Measurements from ENCODE around the gene REELD1.

The REELD1 gene

DNA sequence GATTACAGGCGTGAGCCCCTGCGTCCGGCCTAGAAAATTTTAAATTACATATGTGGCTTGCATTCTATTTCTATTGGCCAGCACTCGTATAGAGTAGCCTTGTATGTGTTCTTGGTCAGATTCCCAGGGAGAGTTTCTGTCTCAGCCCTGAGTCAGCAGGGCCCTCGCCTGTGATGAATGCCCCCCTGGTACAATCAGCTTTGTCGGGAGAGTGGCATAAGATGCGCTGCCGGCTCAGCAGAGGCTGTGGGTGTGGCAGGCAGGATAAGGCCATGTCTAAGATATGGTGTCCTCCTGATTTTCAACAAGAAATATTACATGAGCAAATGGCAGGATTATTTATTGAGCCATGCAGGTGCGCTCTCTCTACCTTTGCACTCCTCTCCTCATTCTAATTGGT, 1.6 kb upstream of the REELD1 start:
- H3K27ac ChIP-seq (ENCODE audit: low read depth, low read length): no peak overlapping the region
- no peaks in the 10 kb centered on the region for H3K27me3 ChIP-seq (ENCODE audit: control insufficient read depth in 5 of 5, insufficient read depth in 4 of 5, low read length in 5 of 5)
- H3K4me1 ChIP-seq (ENCODE audit: control insufficient read depth in 5 of 5, insufficient read depth in 5 of 5, low read length in 5 of 5): peaks cover 0 to 6% (median 0%) of the 10 kb centered on the region in 5 donors
- H3K9ac ChIP-seq (ENCODE audit: low read length in 5 of 5): no peak overlapping the region
- no peak overlapping the region for H3K4me3 ChIP-seq (ENCODE audit: low read depth in 1 of 5, low read length in 5 of 5)
- H3K9me3 ChIP-seq (ENCODE audit: control insufficient read depth in 5 of 5, low read length in 5 of 5): no peaks in the 10 kb centered on the region
- no peaks in the 10 kb centered on the region for H3K36me3 ChIP-seq (ENCODE audit: control insufficient read depth in 5 of 5, insufficient read depth in 5 of 5, low read length in 5 of 5)

GRCh38 chr4:146222313-146222712, 8.0 kb downstream of the REELD1 start:
- H3K36me3 ChIP-seq (ENCODE audit: control insufficient read depth in 5 of 5, insufficient read depth in 5 of 5, low read length in 5 of 5): no peaks in the 10 kb centered on the region
- peaks cover 0 to 4% (median 0%) of the 10 kb centered on the region in 5 donors for H3K4me1 ChIP-seq (ENCODE audit: control insufficient read depth in 5 of 5, insufficient read depth in 5 of 5, low read length in 5 of 5)
- H3K4me3 ChIP-seq (ENCODE audit: low read depth in 1 of 5, low read length in 5 of 5): no peak overlapping the region
- no peak overlapping the region for H3K9ac ChIP-seq (ENCODE audit: low read length in 5 of 5)
- no peaks in the 10 kb centered on the region for H3K27me3 ChIP-seq (ENCODE audit: control insufficient read depth in 5 of 5, insufficient read depth in 4 of 5, low read length in 5 of 5)
- no peak overlapping the region for H3K27ac ChIP-seq (ENCODE audit: low read depth, low read length)
- H3K9me3 ChIP-seq (ENCODE audit: control insufficient read depth in 5 of 5, low read length in 5 of 5): no peaks in the 10 kb centered on the region

GRCh38 chr4:146224326-146224966, 10.1 kb downstream of the REELD1 start:
- Histone ChIP-seq H3K4me3 (ENCODE audit: low read depth in 1 of 5, low read length in 5 of 5) (no peak overlapping the region), H3K27me3 (ENCODE audit: control insufficient read depth in 5 of 5, insufficient read depth in 4 of 5, low read length in 5 of 5) (no peaks in the 10 kb centered on the region), H3K27ac (ENCODE audit: low read depth, low read length) (no peak overlapping the region), H3K36me3 (ENCODE audit: control insufficient read depth in 5 of 5, insufficient read depth in 5 of 5, low read length in 5 of 5) (no peaks in the 10 kb centered on the region), H3K9ac (ENCODE audit: low read length in 5 of 5) (no peak overlapping the region), H3K9me3 (ENCODE audit: control insufficient read depth in 5 of 5, low read length in 5 of 5) (no peaks in the 10 kb centered on the region), H3K4me1 (ENCODE audit: control insufficient read depth in 5 of 5, insufficient read depth in 5 of 5, low read length in 5 of 5) (peaks cover 0 to 4% (median 0%) of the 10 kb centered on the region in 5 donors)

DNA sequence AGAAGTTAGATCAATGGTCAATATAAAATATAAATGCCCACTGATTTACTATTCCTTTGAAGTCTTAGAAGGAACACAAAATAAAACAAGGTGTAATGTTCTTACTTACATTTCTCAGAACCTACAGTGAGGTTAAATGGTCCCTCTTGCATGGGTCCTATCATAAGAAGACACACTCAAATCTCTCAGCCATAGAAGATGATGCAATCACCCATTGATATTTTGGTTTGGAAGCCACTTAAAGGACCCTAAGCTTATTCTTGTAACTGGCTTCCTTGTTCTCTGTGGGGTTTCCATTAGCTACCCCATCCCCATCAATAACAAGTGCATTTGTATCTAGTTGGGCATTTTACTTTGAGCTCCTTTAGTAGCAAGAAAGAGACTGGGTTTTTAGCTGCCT, 15.1 kb downstream of the REELD1 start:
- no peaks in the 10 kb centered on the region for H3K27me3 ChIP-seq (ENCODE audit: control insufficient read depth in 5 of 5, insufficient read depth in 4 of 5, low read length in 5 of 5)
- no peaks in the 10 kb centered on the region for H3K36me3 ChIP-seq (ENCODE audit: control insufficient read depth in 5 of 5, insufficient read depth in 5 of 5, low read length in 5 of 5)
- no peak overlapping the region for H3K9ac ChIP-seq (ENCODE audit: low read length in 5 of 5)
- H3K4me1 ChIP-seq (ENCODE audit: control insufficient read depth in 5 of 5, insufficient read depth in 5 of 5, low read length in 5 of 5): peaks cover 0 to 4% (median 0%) of the 10 kb centered on the region in 5 donors
- no peak overlapping the region for H3K27ac ChIP-seq (ENCODE audit: low read depth, low read length)
- no peak overlapping the region for H3K4me3 ChIP-seq (ENCODE audit: low read depth in 1 of 5, low read length in 5 of 5)
- peaks cover 0 to 12% (median 10%) of the 10 kb centered on the region in 5 donors for H3K9me3 ChIP-seq (ENCODE audit: control insufficient read depth in 5 of 5, low read length in 5 of 5)

DNA sequence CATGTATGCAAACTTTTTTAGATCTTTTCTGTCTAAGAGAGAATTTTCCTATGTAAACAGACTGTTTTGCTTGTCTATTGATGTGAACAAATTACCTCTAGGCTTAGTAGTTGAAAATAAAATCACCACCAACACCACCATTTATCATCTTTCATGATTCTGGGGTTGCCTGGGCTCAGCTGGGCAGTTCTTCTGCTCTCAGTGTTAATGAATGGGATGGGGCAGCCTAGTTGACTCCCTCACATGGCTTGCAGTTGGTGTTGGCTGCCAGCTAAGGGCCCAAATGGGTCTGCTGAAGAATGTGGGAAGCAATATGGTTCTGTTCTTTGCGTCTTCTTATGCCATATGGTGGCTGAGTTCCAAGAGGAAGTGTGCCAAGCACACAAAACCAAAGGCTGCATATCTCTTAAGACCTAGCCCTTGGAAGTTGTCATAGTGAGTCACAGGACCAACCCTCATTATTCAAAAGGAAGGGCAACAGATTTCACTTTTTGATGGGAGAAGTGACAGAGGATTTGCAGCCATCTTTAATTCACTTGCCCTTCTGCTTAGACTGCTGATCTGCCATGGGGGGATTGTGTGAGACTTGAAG, 17.9 kb downstream of the REELD1 start:
- H3K27me3 ChIP-seq (ENCODE audit: control insufficient read depth in 5 of 5, insufficient read depth in 4 of 5, low read length in 5 of 5): no peaks in the 10 kb centered on the region
- H3K27ac ChIP-seq (ENCODE audit: low read depth, low read length): no peak overlapping the region
- H3K4me3 ChIP-seq (ENCODE audit: low read depth in 1 of 5, low read length in 5 of 5): no peak overlapping the region
- H3K9ac ChIP-seq (ENCODE audit: low read length in 5 of 5): no peak overlapping the region
- peaks cover 0 to 12% (median 10%) of the 10 kb centered on the region in 5 donors for H3K9me3 ChIP-seq (ENCODE audit: control insufficient read depth in 5 of 5, low read length in 5 of 5)
- no peaks in the 10 kb centered on the region for H3K36me3 ChIP-seq (ENCODE audit: control insufficient read depth in 5 of 5, insufficient read depth in 5 of 5, low read length in 5 of 5)
- peaks cover 13 to 23% (median 20%) of the 10 kb centered on the region in 5 donors for H3K4me1 ChIP-seq (ENCODE audit: control insufficient read depth in 5 of 5, insufficient read depth in 5 of 5, low read length in 5 of 5)

DNA sequence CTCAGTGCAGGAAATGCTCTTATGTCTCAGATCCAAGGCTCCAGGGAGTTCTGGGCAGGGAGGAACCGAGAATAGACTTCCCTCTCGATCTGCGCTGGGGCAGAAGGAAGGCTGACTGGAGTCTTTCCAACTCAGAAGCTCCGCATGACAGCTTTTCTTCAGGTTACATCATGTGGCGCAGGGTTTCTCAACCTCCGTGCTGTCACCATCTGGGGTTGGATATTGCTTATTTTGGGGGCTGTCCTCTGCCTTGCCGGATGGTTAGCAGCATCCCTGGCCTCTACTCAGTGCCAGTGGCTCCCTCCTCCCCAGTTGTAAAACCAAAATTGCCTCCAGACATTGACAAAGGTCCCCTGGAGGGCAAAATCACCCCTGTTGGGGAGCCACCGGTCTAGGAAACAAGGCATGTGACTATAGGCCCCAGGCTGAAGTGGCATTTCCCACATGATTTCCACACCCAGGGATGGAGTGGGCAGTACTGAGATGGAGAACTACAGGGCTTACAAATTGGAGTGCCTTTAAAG, 21.4 kb downstream of the REELD1 start:
- peak overlapping the region; percentile 78 for H3K27ac ChIP-seq (ENCODE audit: low read depth, low read length)
- peak overlapping the region in 1 of 5 donors; percentile 28 for H3K9ac ChIP-seq (ENCODE audit: low read length in 5 of 5)
- no peaks in the 10 kb centered on the region for H3K36me3 ChIP-seq (ENCODE audit: control insufficient read depth in 5 of 5, insufficient read depth in 5 of 5, low read length in 5 of 5)
- H3K9me3 ChIP-seq (ENCODE audit: control insufficient read depth in 5 of 5, low read length in 5 of 5): peaks cover 0 to 12% (median 10%) of the 10 kb centered on the region in 5 donors
- peak overlapping the region in 1 of 5 donors; percentile 8 for H3K4me3 ChIP-seq (ENCODE audit: low read depth in 1 of 5, low read length in 5 of 5)
- peaks cover 18 to 40% (median 31%) of the 10 kb centered on the region in 5 donors for H3K4me1 ChIP-seq (ENCODE audit: control insufficient read depth in 5 of 5, insufficient read depth in 5 of 5, low read length in 5 of 5)
- no peaks in the 10 kb centered on the region for H3K27me3 ChIP-seq (ENCODE audit: control insufficient read depth in 5 of 5, insufficient read depth in 4 of 5, low read length in 5 of 5)

DNA sequence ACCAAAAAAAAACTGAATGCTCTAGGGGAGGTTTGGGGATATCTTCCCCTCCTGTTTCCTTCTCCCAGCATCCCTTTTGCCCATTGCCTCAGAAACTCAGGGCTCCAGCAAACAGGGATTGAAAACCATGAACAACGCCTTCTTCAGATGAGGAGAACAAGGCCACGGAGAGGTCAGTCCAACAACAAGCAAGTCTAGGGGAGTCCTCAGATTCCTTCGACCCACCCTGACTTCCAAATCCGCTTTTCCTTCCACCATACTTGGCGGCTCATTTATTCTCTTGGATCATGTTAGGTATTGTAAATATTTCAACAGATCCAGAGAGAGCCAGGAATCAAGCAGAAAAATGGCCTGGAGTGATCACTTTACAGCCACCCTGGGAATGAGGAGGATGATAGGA, 21.9 kb downstream of the REELD1 start:
- no peak overlapping the region for H3K4me3 ChIP-seq (ENCODE audit: low read depth in 1 of 5, low read length in 5 of 5)
- peak overlapping the region; percentile 78 for H3K27ac ChIP-seq (ENCODE audit: low read depth, low read length)
- no peak overlapping the region for H3K9ac ChIP-seq (ENCODE audit: low read length in 5 of 5)
- H3K4me1 ChIP-seq (ENCODE audit: control insufficient read depth in 5 of 5, insufficient read depth in 5 of 5, low read length in 5 of 5): peaks cover 18 to 45% (median 34%) of the 10 kb centered on the region in 5 donors
- H3K9me3 ChIP-seq (ENCODE audit: control insufficient read depth in 5 of 5, low read length in 5 of 5): peaks cover 0 to 12% (median 10%) of the 10 kb centered on the region in 5 donors
- no peaks in the 10 kb centered on the region for H3K27me3 ChIP-seq (ENCODE audit: control insufficient read depth in 5 of 5, insufficient read depth in 4 of 5, low read length in 5 of 5)
- no peaks in the 10 kb centered on the region for H3K36me3 ChIP-seq (ENCODE audit: control insufficient read depth in 5 of 5, insufficient read depth in 5 of 5, low read length in 5 of 5)

DNA sequence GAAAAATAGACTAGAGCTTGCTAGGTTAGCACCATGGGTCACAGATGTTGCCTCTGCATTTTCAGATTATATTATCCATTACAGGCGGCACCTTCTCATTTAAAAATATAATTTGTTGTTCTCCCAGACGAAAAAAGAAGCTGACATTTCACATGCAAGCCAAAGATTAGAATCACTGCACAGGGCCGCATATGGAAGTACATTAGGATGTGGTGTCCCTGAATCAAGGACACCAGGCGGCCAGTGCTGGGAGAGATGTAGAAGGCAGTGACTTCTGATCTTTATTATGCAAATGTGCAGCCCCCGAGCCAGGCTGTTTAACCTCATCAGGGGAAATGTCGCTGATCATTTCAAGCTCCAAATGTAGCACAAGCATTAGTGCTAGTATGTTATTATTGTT, 22.8 kb downstream of the REELD1 start:
- H3K9me3 ChIP-seq (ENCODE audit: control insufficient read depth in 5 of 5, low read length in 5 of 5): peaks cover 0 to 7% (median 4%) of the 10 kb centered on the region in 5 donors
- H3K36me3 ChIP-seq (ENCODE audit: control insufficient read depth in 5 of 5, insufficient read depth in 5 of 5, low read length in 5 of 5): no peaks in the 10 kb centered on the region
- no peaks in the 10 kb centered on the region for H3K27me3 ChIP-seq (ENCODE audit: control insufficient read depth in 5 of 5, insufficient read depth in 4 of 5, low read length in 5 of 5)
- H3K27ac ChIP-seq (ENCODE audit: low read depth, low read length): peak overlapping the region; percentile 78
- H3K9ac ChIP-seq (ENCODE audit: low read length in 5 of 5): no peak overlapping the region
- no peak overlapping the region for H3K4me3 ChIP-seq (ENCODE audit: low read depth in 1 of 5, low read length in 5 of 5)
- peaks cover 20 to 53% (median 41%) of the 10 kb centered on the region in 5 donors for H3K4me1 ChIP-seq (ENCODE audit: control insufficient read depth in 5 of 5, insufficient read depth in 5 of 5, low read length in 5 of 5)

- Histone ChIP-seq H3K4me1 (ENCODE audit: control insufficient read depth in 5 of 5, insufficient read depth in 5 of 5, low read length in 5 of 5) (peaks cover 22 to 61% (median 49%) of the 10 kb centered on the region in 5 donors), H3K27me3 (ENCODE audit: control insufficient read depth in 5 of 5, insufficient read depth in 4 of 5, low read length in 5 of 5) (no peaks in the 10 kb centered on the region), H3K9ac (ENCODE audit: low read length in 5 of 5) (no peak overlapping the region), H3K9me3 (ENCODE audit: control insufficient read depth in 5 of 5, low read length in 5 of 5) (no peaks in the 10 kb centered on the region), H3K4me3 (ENCODE audit: low read depth in 1 of 5, low read length in 5 of 5) (no peak overlapping the region), H3K27ac (ENCODE audit: low read depth, low read length) (no peak overlapping the region), H3K36me3 (ENCODE audit: control insufficient read depth in 5 of 5, insufficient read depth in 5 of 5, low read length in 5 of 5) (no peaks in the 10 kb centered on the region)
These were observed 23.8 kb downstream of the REELD1 start for GRCh38 chr4:146238107-146238506.

DNA sequence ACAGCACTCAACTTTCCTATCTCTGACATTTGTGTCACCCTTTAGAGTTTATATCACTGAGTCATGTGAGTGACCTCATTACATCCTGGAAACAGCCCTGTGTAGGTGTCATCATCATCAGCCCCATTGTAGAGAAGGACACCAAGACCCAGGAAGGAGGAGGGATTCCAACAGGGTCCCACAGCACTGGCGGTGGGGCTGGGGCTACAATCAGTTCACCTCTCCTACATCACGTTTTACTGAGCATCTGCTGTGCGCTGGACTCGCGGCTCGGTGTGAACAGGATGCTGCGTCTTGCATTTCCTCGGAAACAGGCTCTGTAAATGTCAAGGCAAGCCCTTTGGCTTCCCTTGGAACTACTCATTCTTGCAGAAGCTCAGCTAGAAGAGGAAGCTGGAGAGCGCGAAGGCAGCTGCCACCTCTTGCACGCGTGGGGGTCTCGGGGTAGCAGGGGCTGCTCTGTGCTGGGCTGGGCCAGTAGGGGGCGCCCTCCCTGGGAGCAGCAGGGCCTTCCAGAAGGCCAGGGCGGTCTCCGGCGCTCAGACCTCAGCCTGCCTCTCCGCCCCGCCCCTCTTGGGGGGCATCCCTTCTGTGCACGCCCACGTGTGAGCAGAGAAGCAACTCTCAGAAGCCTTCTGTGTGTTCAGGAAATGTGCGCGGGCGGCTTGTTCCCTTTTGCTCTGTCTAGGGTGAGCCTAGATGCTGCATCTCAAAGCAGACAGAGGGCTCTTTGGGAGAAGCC, 29.0 kb downstream of the REELD1 start:
- Histone ChIP-seq H3K27me3 (ENCODE audit: control insufficient read depth in 5 of 5, insufficient read depth in 4 of 5, low read length in 5 of 5) (no peaks in the 10 kb centered on the region), H3K4me3 (ENCODE audit: low read depth in 1 of 5, low read length in 5 of 5) (peak overlapping the region in 3 of 5 donors; percentile 19 to 29 (median 23)), H3K9me3 (ENCODE audit: control insufficient read depth in 5 of 5, low read length in 5 of 5) (no peaks in the 10 kb centered on the region), H3K27ac (ENCODE audit: low read depth, low read length) (peak overlapping the region; percentile 61), H3K36me3 (ENCODE audit: control insufficient read depth in 5 of 5, insufficient read depth in 5 of 5, low read length in 5 of 5) (no peaks in the 10 kb centered on the region), H3K9ac (ENCODE audit: low read length in 5 of 5) (no peak overlapping the region), H3K4me1 (ENCODE audit: control insufficient read depth in 5 of 5, insufficient read depth in 5 of 5, low read length in 5 of 5) (peaks cover 24 to 63% (median 53%) of the 10 kb centered on the region in 5 donors)
